ENCODE measurements around the gene SUPT3H. TPM values are rescaled to one million over a fixed set of nuclear protein-coding genes. Genes with fewer than 3 reads are reported as not detected.

SUPT3H gene
- total and polyA plus RNA-seq, 12 donors: 2.1 to 6.2 (median 3.5) TPM

DNA sequence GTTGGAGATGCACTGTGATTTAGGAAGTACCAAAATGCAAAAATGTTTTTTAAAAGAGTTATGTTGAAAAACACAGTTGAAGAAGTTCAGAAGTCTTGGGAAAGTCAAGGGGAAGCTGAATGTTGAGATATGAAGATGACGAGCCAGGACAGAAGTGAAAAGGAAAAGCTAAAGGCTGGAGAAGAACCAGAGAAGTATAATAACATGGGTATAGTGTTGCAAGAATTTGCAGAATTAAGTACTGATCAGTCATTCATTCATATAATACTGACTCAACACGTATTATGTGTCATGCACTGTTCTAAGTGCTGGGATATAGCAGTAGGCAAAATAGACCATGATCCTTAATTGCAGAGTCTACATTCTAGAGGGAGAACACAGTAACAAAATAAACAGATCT, 557.4 kb downstream of the SUPT3H start:
- peaks cover 0 to 22% (median 0%) of the 10 kb centered on the region in 11 donors for H3K9me3 ChIP-seq
- intact Hi-C loops (cut with DNase I): no loop called here
- no peaks in the 10 kb centered on the region for H3K36me3 ChIP-seq
- no peak for DNase-seq
- H3K27me3 ChIP-seq: no peaks in the 10 kb centered on the region
- no peaks in the 10 kb centered on the region for H3K4me1 ChIP-seq
- TF ChIP-seq CTCF (IDR thresholded peaks at IDR 0.05): no peak
- no peak overlapping the region for H3K27ac ChIP-seq
- WGBS, 2 donors: 86 to 94% methylated on average over 2 of the region's 2 CpGs
- ATAC-seq: peak in 1 of 8 donors; percentile 46
- no peak overlapping the region for H3K4me3 ChIP-seq

GRCh38 chr6:44811456-44811855, 566.3 kb downstream of the SUPT3H start:
- DNase-seq: no peak
- intact Hi-C loops (cut with DNase I): no loop called here
- Histone ChIP-seq H3K36me3 (no peaks in the 10 kb centered on the region), H3K4me3 (no peak overlapping the region), H3K9me3 (peaks cover 0 to 5% (median 0%) of the 10 kb centered on the region in 11 donors), H3K27ac (no peak overlapping the region), H3K27me3 (no peaks in the 10 kb centered on the region), H3K4me1 (peaks cover 0 to 6% (median 0%) of the 10 kb centered on the region in 9 donors)
- no peak for TF ChIP-seq CTCF (IDR thresholded peaks at IDR 0.05)
- ATAC-seq: no peak

GRCh38 chr6:44809258-44809657, 568.5 kb downstream of the SUPT3H start:
- DNase-seq: no peak
- WGBS, 2 donors: 58 to 73% methylated on average over 2 of the region's 2 CpGs
- H3K4me3 ChIP-seq: no peak overlapping the region
- no peaks in the 10 kb centered on the region for H3K36me3 ChIP-seq
- ATAC-seq: no peak
- no peak for TF ChIP-seq CTCF (IDR thresholded peaks at IDR 0.05)
- no peaks in the 10 kb centered on the region for H3K9me3 ChIP-seq
- H3K27ac ChIP-seq: no peak overlapping the region
- peaks cover 0 to 6% (median 0%) of the 10 kb centered on the region in 9 donors for H3K4me1 ChIP-seq
- intact Hi-C loops (cut with DNase I): loop anchor here in 1 of 10 donors (10.0 kb wide), 1 partner anchor 314 kb away; no protein-coding TSS in a partner anchor
- H3K27me3 ChIP-seq: no peaks in the 10 kb centered on the region

DNA sequence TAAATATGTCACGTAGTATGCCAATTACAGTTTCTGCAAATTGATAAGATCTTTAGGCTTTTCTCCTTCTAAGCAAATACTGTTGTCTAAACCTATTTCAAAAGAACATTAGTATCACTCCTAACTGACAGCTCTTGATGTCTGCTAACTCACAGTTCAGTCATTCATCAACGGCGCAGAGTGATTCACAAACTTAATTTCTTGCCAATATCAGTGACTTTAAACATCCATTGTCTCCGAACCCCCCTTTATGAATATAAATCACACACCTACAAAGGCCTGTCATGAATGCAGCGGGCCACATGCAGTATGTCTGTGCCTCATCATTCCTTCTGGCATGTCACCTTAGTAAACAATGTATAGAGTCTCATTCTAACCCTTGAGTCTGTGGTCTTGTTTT, 569.6 kb downstream of the SUPT3H start:
- intact Hi-C loops (cut with DNase I): loop anchor here in 1 of 10 donors (10.0 kb wide), 1 partner anchor 313 kb away; no protein-coding TSS in a partner anchor
- 96 to 97% methylated on average over 5 of the region's 5 CpGs for WGBS, 2 donors
- H3K9me3 ChIP-seq: no peaks in the 10 kb centered on the region
- H3K4me3 ChIP-seq: no peak overlapping the region
- no peak overlapping the region for H3K27ac ChIP-seq
- ATAC-seq (no peak), DNase-seq (no peak)
- no peak for TF ChIP-seq CTCF (IDR thresholded peaks at IDR 0.05)
- no peaks in the 10 kb centered on the region for H3K27me3 ChIP-seq
- no peaks in the 10 kb centered on the region for H3K36me3 ChIP-seq
- H3K4me1 ChIP-seq: peaks cover 0 to 6% (median 0%) of the 10 kb centered on the region in 9 donors

Data from heart right ventricle (tissue), 16 donors.